Myocyte (in vitro differentiated cells): ENCODE measurements around the gene TMEM273. TPM values are rescaled to one million over a fixed set of nuclear protein-coding genes. Genes with fewer than 3 reads are reported as not detected.

Experiments
- DNase-seq: peaks from one replicate; pipeline ENCODE4 v3.0.0-alpha.2; 2012; ENCODE audit warnings: low read depth
- total RNA-seq: library from RNA; depleted of rRNA; stranded (reverse); fragments of >200 nt; gene quantifications from 2 replicates; pipeline ENCODE4 v1.2.3, GENCODE V29; 2014

The TMEM273 gene
- total RNA-seq, 1 donor from 2014 or later = 0.32 TPM

GRCh38 chr10:49176310-49177268 lies 11.6 kb downstream of the TMEM273 start:
- DNase-seq = no peak

GRCh38 chr10:49175587-49176309 lies 12.4 kb downstream of the TMEM273 start:
- DNase-seq = no peak

GRCh38 chr10:49174926-49175500 lies 13.2 kb downstream of the TMEM273 start:
- DNase-seq = no peak

GRCh38 chr10:49174261-49174925 lies 13.8 kb downstream of the TMEM273 start:
- DNase-seq = no peak

GRCh38 chr10:49173853-49174252 lies 14.3 kb downstream of the TMEM273 start:
- no peak for DNase-seq

GRCh38 chr10:49173201-49173772 lies 14.9 kb downstream of the TMEM273 start:
- no peak for DNase-seq

GRCh38 chr10:49172777-49173132 lies 15.4 kb downstream of the TMEM273 start:
- DNase-seq = no peak

GRCh38 chr10:49172061-49172776 lies 16.0 kb downstream of the TMEM273 start:
- DNase-seq = no peak

- peak; percentile 54 for DNase-seq
These were observed 16.7 kb downstream of the TMEM273 start for GRCh38 chr10:49171326-49172060.

- DNase-seq = peak; percentile 28
These were observed 17.4 kb downstream of the TMEM273 start for GRCh38 chr10:49170632-49171325.

GRCh38 chr10:49169776-49170175 lies 18.4 kb downstream of the TMEM273 start:
- DNase-seq = no peak

- peak; percentile 67 for DNase-seq
These were observed 19.2 kb downstream of the TMEM273 start for GRCh38 chr10:49168831-49169500.

GRCh38 chr10:49168171-49168540 lies 20.0 kb downstream of the TMEM273 start:
- DNase-seq = no peak

- DNase-seq = no peak
These were observed 20.6 kb downstream of the TMEM273 start for GRCh38 chr10:49167425-49168170.

- no peak for DNase-seq
These were observed 21.4 kb downstream of the TMEM273 start for GRCh38 chr10:49166484-49167400.

GRCh38 chr10:49165821-49166483 lies 22.2 kb downstream of the TMEM273 start:
- no peak for DNase-seq
